K562 (cell line): ENCODE measurements around the gene TIMM50. TPM values are rescaled to one million over a fixed set of nuclear protein-coding genes. Genes with fewer than 3 reads are reported as not detected.

Source experiments
- ATAC-seq: fragments of 200-7000 bp; cut with Tn5 transposase; 3 replicates; pipeline ENCODE4 v1.9.1; 2020; ENCODE audit warnings: moderate library complexity
- BruUV-seq: library from RNA; stranded (reverse); fragments of 400-500 nt; replicated peaks from 2 replicates; lab custom pipeline; 2021; lab: Mats Ljungman, UMichigan
- CTCF ChIA-PET: fragments of 300-600 bp; formaldehyde crosslinking; extraction: SDS; loops from one replicate; lab custom pipeline; 2021; ENCODE audit warnings: low intra/inter-chr PET ratio; lab: Yijun Ruan, JAX
- POLR2A ChIA-PET: fragments of 300-600, 350-650 bp; sonication (Branson Sonifier 250); formaldehyde crosslinking; extraction: SDS; loops from one replicate; lab custom pipeline; 2021; ENCODE audit warnings: antibody characterized with exemption, inconsistent platforms; lab: Yijun Ruan, JAX
- DNase-seq, 4 experiments: peaks; one replicate each; pipeline versions ENCODE4 v3.0.0 to v3.0.0-alpha.2; 2011 to 2018; ENCODE audit warnings: low spot score in 3 of 4, mixed read lengths in 3 of 4; ENCODE audit errors: extremely low read depth in 1 of 4
- FAIRE-seq: peaks from 2 replicates; lab custom pipeline; 2011; peaks lifted over from hg19 to GRCh38; lab: Jason Lieb, UNC
- H2AFZ ChIP-seq: 2 replicates; pipeline ENCODE4 v1.6.0; 2011; ENCODE audit warnings: low read depth, low read length, control low read depth, inconsistent platforms
- H3K27ac ChIP-seq: fragments of 200-600 bp; 3 replicates; pipeline ENCODE4 v1.8.0; 2011; ENCODE audit warnings: low read depth, mild to moderate bottlenecking, control low read depth, inconsistent platforms, low read length, moderate library complexity, mixed read lengths; ENCODE audit errors: extremely low read depth
- H3K27me3 ChIP-seq, 2 experiments: fragments of 300-600 bp in 1 of 2; 2 replicates in 1 of 2; 3 replicates in 1 of 2; pipeline versions ENCODE4 v1.6.0 to v1.8.0; 2011; ENCODE audit warnings: inconsistent platforms in 2 of 2, low read length in 2 of 2, mild to moderate bottlenecking in 1 of 2, mixed read lengths in 1 of 2, moderate library complexity in 1 of 2; ENCODE audit not compliant: control insufficient read depth in 2 of 2, insufficient read depth in 2 of 2
- H3K36me3 ChIP-seq: fragments of 300-600 bp; 3 replicates; pipeline ENCODE4 v1.8.0; 2011; ENCODE audit warnings: mild to moderate bottlenecking, low read length, inconsistent platforms; ENCODE audit not compliant: control insufficient read depth, insufficient read depth
- H3K4me1 ChIP-seq, 2 experiments: fragments of 200-600 bp in 1 of 2; replicated peaks in 1 of 2; 2 replicates in 1 of 2; 3 replicates in 1 of 2; pipeline versions ENCODE4 v1.5.1 to v1.8.0; 2011; ENCODE audit warnings: inconsistent platforms in 2 of 2, low read length in 2 of 2, mild to moderate bottlenecking in 1 of 2, mixed read lengths in 1 of 2, moderate library complexity in 1 of 2; ENCODE audit not compliant: control insufficient read depth in 2 of 2, insufficient read depth in 2 of 2
- H3K4me2 ChIP-seq: 2 replicates; pipeline ENCODE4 v1.6.1; 2011; ENCODE audit warnings: low read length, control low read depth, inconsistent platforms, mixed read lengths; ENCODE audit not compliant: insufficient read depth
- H3K4me3 ChIP-seq: fragments of 200-600 bp; sonication (generic), shearing (Covaris generic); 2 replicates; pipeline ENCODE4 v1.5.1; 2016; ENCODE audit warnings: control low read depth, inconsistent platforms
- H3K79me2 ChIP-seq: fragments of 200-600 bp; 3 replicates; pipeline ENCODE4 v1.8.0; 2011; ENCODE audit warnings: low read length, inconsistent platforms; ENCODE audit not compliant: control insufficient read depth, insufficient read depth
- H3K9ac ChIP-seq, 2 experiments: 2 replicates each; pipeline versions ENCODE4 v1.6.0 to v1.6.1; 2011; ENCODE audit warnings: low read depth in 2 of 2, low read length in 2 of 2, control low read depth in 1 of 2, inconsistent platforms in 1 of 2, mild to moderate bottlenecking in 1 of 2, mixed read lengths in 1 of 2; ENCODE audit not compliant: insufficient read depth in 1 of 2
- H3K9me1 ChIP-seq: one replicate; pipeline ENCODE4 v1.6.0; 2011; ENCODE audit warnings: inconsistent platforms, mild to moderate bottlenecking, low read length, moderate library complexity; ENCODE audit not compliant: control insufficient read depth, insufficient read depth
- H3K9me3 ChIP-seq: replicated peaks from 2 replicates; pipeline ENCODE4 v1.5.1; 2011; ENCODE audit warnings: low read depth, low read length, inconsistent platforms; ENCODE audit not compliant: control insufficient read depth, insufficient read depth
- H4K20me1 ChIP-seq: replicated peaks from 2 replicates; pipeline ENCODE4 v1.6.1; 2011; ENCODE audit warnings: low read length, inconsistent platforms, mixed read lengths; ENCODE audit not compliant: control insufficient read depth, insufficient read depth
- CEBPB ChIP-seq: fragments of 450-650 bp; IDR thresholded peaks from 2 replicates; pipeline ENCODE4 v1.6.1; 2016; ENCODE audit warnings: missing genetic modification characterization, missing compliant biosample characterization
- E4F1 ChIP-seq: fragments of 250-450 bp; sonication (Bioruptor Pico); IDR thresholded peaks from 2 replicates; pipeline ENCODE4 v1.5.0; 2021; ENCODE audit warnings: mild to moderate bottlenecking, borderline replicate concordance
- IRF2 ChIP-seq: sonication (generic); formaldehyde crosslinking; IDR thresholded peaks from 2 replicates; pipeline ENCODE4 v1.8.1; 2022; ENCODE audit warnings: mild to moderate bottlenecking, missing genetic modification reagents
- MCM2 ChIP-seq: fragments of 450-650 bp; IDR thresholded peaks from 2 replicates; pipeline ENCODE4 v1.6.1; 2017; ENCODE audit warnings: low read depth, mild to moderate bottlenecking
- MECOM ChIP-seq: fragments of 250-450 bp; sonication (Bioruptor Pico); IDR thresholded peaks from 2 replicates; pipeline ENCODE4 v1.8.0; 2022; ENCODE audit warnings: inconsistent platforms
- PHF21A ChIP-seq: fragments of 450-650 bp; IDR thresholded peaks from 2 replicates; pipeline ENCODE4 v1.6.1; 2017; ENCODE audit warnings: low read depth, borderline replicate concordance
- RBFOX2 ChIP-seq: fragments of 200-400 bp; formaldehyde crosslinking; IDR thresholded peaks from 2 replicates; pipeline ENCODE4 v1.6.1; 2017; ENCODE audit warnings: low read depth, mild to moderate bottlenecking, low read length, moderate library complexity
- SREBF1 ChIP-seq: fragments of 150-350 bp; IDR thresholded peaks from 2 replicates; pipeline ENCODE4 v1.6.1; 2014; ENCODE audit warnings: antibody characterized with exemption, low read depth, low read length, borderline replicate concordance
- ZSCAN29 ChIP-seq: fragments of 450-650 bp; IDR thresholded peaks from 2 replicates; pipeline ENCODE4 v1.6.1; 2017
- WGBS: fragments of 100-300 bp; shearing (Covaris generic); methylation state at CpG from one replicate; pipeline ENCODE4 v1.1.6; 2016; ENCODE audit warnings: low coverage, mixed read lengths; ENCODE audit not compliant: insufficient coverage; ENCODE audit errors: missing lambda C conversion rate; 5-methylcytosine and 5-hydroxymethylcytosine counted together
- in situ Hi-C: fragments of 300-500 bp; cut with MboI; formaldehyde crosslinking; loops from 4 replicates; pipeline ENCODE4 v1.15.0; 2018; ENCODE audit warnings: inconsistent platforms, mixed read lengths
- intact Hi-C: fragments of 100-400 bp; cut with micrococcal nuclease; formaldehyde crosslinking; loops from 2 replicates; pipeline ENCODE4 v1.14.2; 2022
- polyA plus RNA-seq, 8 experiments: library from polyadenylated mRNA; depleted of rRNA in 4 of 8; stranded (reverse) in 5 of 8; unstranded in 3 of 8; fragments of >200 nt; fragmentation: Nextera tagmentation in 2 of 8; fragmentation: Illumina TruSeq in 1 of 8; extraction: Ambion mirVana in 2 of 8; extraction: Trizol in 1 of 8; gene quantifications; 2 replicates each; pipeline versions ENCODE4 v1.2.1 to v1.2.3, GENCODE V29; 2011 to 2014; ENCODE audit warnings: inconsistent platforms in 1 of 8, missing spikeins in 1 of 8
- total RNA-seq, 7 experiments: library from RNA; depleted of rRNA in 6 of 7; stranded (reverse); fragments of >200 nt in 6 of 7; fragmentation: Illumina TruSeq in 2 of 7; extraction: Trizol in 2 of 7; gene quantifications; 2 replicates each; pipeline versions ENCODE4 v1.2.1 to v1.2.3, GENCODE V29; 2011 to 2021; ENCODE audit warnings: low replicate concordance in 1 of 7
- TF ChIP-seq, protein P1 (sequence below): fragments of 450-650 bp; formaldehyde crosslinking; IDR thresholded peaks from 2 replicates; pipeline ENCODE4 v1.4.0; 2020; ENCODE audit warnings: mild to moderate bottlenecking, moderate library complexity

The TIMM50 gene
- total and polyA plus RNA-seq, 9 of the 15 experiments (the other 6 are each of a cell fraction or from before 2014, with no cell fraction given), result 28.3 to 221 (median 170) TPM

DNA sequence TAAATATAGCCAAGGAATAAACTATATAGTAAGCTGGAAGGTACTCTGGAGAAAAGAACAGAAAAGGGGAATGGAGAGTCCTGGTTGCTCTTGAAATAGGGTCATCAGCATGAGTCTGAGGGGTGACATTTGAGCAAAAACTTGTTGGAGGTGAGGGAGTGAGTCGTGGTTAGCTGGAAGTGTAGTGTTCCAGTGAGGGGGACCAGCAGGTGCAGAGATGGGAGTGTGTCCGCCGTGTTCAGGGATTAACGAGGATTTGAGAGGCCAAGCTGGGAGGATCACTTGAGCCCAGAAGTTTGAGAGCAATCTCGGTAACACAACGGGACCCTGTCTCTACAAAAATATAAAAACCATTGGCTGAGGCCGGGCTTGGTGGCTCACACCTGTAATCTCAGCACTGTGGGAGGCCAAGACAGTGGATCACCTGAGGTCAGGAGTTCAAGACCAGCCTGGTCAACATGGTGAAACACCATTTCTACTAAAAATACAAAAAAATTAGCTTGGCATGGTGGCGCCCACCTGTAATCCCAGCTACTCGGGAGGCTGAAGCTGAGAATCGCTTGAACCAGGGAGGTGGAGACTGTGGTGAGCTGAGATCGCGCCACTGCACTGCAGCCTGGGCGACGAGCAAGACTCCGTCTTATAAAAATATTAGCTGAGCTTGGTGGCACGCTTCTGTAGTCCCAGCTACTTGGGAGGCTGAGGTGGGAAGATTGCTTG, 34.1 kb upstream of the TIMM50 start:
- in situ Hi-C loops, result no loop called here
- FAIRE-seq, result no peak

DNA sequence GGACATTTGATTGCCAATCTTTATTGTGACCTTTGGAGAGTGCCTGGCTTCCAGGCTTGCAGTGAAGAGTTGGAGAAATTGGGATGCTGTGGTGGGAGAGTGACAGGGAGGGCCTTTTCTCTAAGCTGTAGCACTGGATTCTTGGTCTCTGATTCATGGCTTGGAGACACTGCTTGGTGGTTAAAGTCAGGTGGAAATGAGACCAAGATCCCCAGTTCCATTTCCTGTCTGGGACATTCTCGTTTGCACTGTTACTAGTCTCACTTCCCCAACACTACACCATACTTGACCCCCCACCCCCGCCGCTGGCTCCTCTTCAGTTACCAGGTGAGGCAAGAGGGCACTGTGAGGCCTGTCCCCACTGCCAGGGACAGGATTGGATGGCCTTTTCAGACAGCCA, 32.4 kb upstream of the TIMM50 start:
- Histone ChIP-seq H3K9ac (peak overlapping the region in 1 of 2 experiments; percentile 48; a peak in 1 of 4 replicates), H2AFZ (no peak overlapping the region), H3K27ac (no peak overlapping the region), H3K36me3 (peaks cover 49% of the 10 kb centered on the region; the same call in 2 of the 3 replicates), H3K9me1 (no peaks in the 10 kb centered on the region), H3K27me3 (no peaks in the 10 kb centered on the region), H3K4me1 (peaks cover 2 to 22% of the 10 kb centered on the region in 2 experiments; a peak in 3 of 5 replicates), H3K4me3 (no peak overlapping the region), H4K20me1 (peaks cover 4% of the 10 kb centered on the region; the same call in 1 of the 2 replicates), H3K4me2 (no peak overlapping the region), H3K9me3 (no peaks in the 10 kb centered on the region), H3K79me2 (peaks cover 81% of the 10 kb centered on the region)
- no TSS peak for BruUV-seq
- ATAC-seq (no peak), FAIRE-seq (no peak), DNase-seq (no peak)
- intact Hi-C loops, result loop anchor here (5.0 kb wide), 1 partner anchor 34 kb away; the partner anchor contains the start of gene TIMM50
- in situ Hi-C loops, result no loop called here
- ChIA-PET POLR2A (interaction anchor here (0.9 to 1.3 kb wide), 2 partner anchors 12 to 25 kb away, joined by 3 to 6 read pairs; partner anchors contain the start of gene RPS16), CTCF (no interaction called here)
- 33% methylated on average over 1 of the region's 3 CpGs for WGBS
- TF ChIP-seq E4F1 (CRISPR knock-in tag) (no peak), MECOM (CRISPR knock-in tag) (no peak), PHF21A (no peak), CEBPB (tag) (no peak), IRF2 (CRISPR knock-in tag) (no peak), SREBF1 (no peak), MCM2 (no peak)
- TF ChIP-seq, protein P1, sequence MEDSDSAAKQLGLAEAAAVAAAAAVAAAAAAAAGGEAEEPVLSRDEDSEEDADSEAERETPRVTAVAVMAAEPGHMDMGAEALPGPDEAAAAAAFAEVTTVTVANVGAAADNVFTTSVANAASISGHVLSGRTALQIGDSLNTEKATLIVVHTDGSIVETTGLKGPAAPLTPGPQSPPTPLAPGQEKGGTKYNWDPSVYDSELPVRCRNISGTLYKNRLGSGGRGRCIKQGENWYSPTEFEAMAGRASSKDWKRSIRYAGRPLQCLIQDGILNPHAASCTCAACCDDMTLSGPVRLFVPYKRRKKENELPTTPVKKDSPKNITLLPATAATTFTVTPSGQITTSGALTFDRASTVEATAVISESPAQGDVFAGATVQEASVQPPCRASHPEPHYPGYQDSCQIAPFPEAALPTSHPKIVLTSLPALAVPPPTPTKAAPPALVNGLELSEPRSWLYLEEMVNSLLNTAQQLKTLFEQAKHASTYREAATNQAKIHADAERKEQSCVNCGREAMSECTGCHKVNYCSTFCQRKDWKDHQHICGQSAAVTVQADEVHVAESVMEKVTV (CRISPR knock-in tag), result no peak

More for the DNA sequence above, 34.1 kb upstream of the TIMM50 start:
- CTCF ChIA-PET, result no interaction called here
- TF ChIP-seq RBFOX2 (0 out of 2 replicates have a peak, but pooled peaks have one; percentile 35), ZSCAN29 (no peak)
- intact Hi-C loops, result loop anchor here (5.0 kb wide), 1 partner anchor 36 kb away; the partner anchor contains the start of gene TIMM50
- BruUV-seq, result no TSS peak
- Histone ChIP-seq H3K4me1 (peaks cover 2 to 22% of the 10 kb centered on the region in 2 experiments; a peak in 3 of 5 replicates), H3K4me3 (peak overlapping the region; percentile 71), H3K79me2 (peaks cover 71% of the 10 kb centered on the region), H3K4me2 (peak overlapping the region; percentile 90), H3K27me3 (no peaks in the 10 kb centered on the region), H3K36me3 (peaks cover 32% of the 10 kb centered on the region; the same call in 2 of the 3 replicates), H3K27ac (peak overlapping the region; percentile 72), H3K9ac (peak overlapping the region; percentile 89 to 99), H3K9me3 (no peaks in the 10 kb centered on the region), H3K9me1 (no peaks in the 10 kb centered on the region), H2AFZ (no peak overlapping the region), H4K20me1 (peaks cover 4% of the 10 kb centered on the region; the same call in 1 of the 2 replicates)
- POLR2A ChIA-PET, result interaction anchor here (0.6 to 1.5 kb wide), 4 partner anchors 11 to 55 kb away, joined by 3 to 8 read pairs (median 3); partner anchors contain the start of genes MED29, PAF1, RPS16 and TIMM50
- no peak for ATAC-seq
- 75% methylated on average over 15 of the region's 16 CpGs for WGBS
- no peak for DNase-seq
